GM21717 (cell line): ENCODE results near the gene CCDC70.
"Not testable (repeated sequence)": the region's sequence is repeated elsewhere in the genome, so short reads cannot be mapped to it uniquely, and the experiment has no call there.

ENCODE experiments used
- ATAC-seq: cut with Tn5 transposase; IDR thresholded peaks from one replicate; pipeline ENCODE4 v1.9.1; 2021; ENCODE audit warnings: mild to moderate bottlenecking, moderate library complexity; ENCODE audit not compliant: unreplicated experiment

CCDC70 gene

GRCh38 chr13:51905787-51906186 is 44.0 kb downstream of the CCDC70 start:
- no peak for ATAC-seq

GRCh38 chr13:51906581-51906980 is 44.8 kb downstream of the CCDC70 start:
- ATAC-seq, result no peak

DNA sequence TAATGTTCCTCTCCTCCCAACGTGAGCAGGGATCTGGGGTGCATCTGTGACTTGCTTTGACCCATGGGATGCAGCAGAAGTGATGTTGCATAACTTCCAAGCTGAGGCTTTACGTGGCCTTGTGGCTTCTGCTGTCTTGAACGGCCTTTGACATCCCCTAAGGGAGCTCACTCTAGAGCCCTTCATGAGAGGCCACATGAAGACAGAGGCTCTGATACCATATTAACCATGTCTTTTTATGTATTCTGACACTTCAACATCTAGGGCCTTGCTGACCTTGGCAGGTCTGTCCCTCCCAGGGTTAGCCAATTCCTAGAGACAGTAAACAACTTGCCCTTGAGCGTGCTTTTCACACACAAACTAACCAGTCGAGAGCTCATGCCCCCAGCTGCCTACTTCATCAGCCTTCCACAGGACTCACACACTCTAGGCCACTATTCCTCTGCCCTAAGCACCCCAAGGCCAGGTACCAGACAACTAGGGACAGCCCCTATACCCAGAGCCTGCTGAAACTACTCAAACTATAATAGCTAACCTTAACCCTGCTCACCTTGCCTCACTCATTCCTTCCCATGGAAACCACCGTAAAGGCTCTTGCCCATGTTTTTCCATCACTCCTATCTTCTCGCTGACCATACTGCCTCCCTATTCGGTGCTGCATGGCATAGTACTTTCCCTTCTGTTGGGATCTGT is 45.4 kb downstream of the CCDC70 start:
- no peak for ATAC-seq

GRCh38 chr13:51909265-51909664 is 47.5 kb downstream of the CCDC70 start:
- ATAC-seq, result not testable (repeated sequence)

DNA sequence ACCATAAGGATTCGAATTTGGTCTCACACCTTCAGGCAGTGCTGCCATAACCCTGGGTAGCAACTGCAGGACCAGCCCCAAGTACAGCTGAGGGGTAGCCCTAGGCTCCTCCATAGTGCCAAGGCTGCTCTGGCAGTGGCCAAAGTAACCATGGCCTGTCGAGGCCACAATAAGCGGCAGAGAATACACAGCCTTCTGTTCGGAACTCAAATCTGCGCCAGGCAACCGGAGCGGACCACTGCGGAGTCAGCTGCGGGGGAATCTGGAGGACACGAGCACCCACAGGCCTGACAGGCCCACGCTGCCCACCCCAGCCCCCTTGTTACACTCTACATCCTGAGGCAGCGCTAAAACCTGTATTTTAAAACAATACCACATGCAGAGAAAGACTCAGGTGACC is 48.7 kb downstream of the CCDC70 start:
- no peak for ATAC-seq

GRCh38 chr13:51912091-51912490 is 50.3 kb downstream of the CCDC70 start:
- no peak for ATAC-seq

- ATAC-seq, result no peak
Measured at GRCh38 chr13:51912511-51913225, 50.9 kb downstream of the CCDC70 start.

GRCh38 chr13:51913421-51914136 is 51.8 kb downstream of the CCDC70 start:
- ATAC-seq, result no peak

DNA sequence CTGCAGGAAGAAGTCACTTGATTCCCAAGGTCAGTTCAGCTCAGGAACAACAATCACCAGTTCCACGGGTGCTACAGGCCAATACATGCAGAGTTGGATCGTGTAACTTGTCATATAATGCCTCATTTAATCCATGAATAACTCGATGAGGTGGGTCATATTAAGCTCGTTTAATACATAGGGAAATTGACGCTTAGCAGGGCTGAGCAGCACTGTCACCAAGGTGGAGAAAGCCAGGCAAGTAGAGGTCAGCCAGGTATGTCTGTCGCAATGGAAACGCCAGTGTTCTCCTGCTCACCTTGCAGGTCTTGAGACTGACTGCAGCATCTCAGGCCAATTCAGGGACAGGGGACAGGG is 52.3 kb downstream of the CCDC70 start:
- ATAC-seq, result no peak
